Measurements from ENCODE around the gene ADGRE2.
A peak's percentile ranks its signal among the peaks of the same experiment; 100 is the strongest.
"Not testable (repeated sequence)": the region's sequence is repeated elsewhere in the genome, so short reads cannot be mapped to it uniquely, and the experiment has no call there.

Gene ADGRE2

DNA sequence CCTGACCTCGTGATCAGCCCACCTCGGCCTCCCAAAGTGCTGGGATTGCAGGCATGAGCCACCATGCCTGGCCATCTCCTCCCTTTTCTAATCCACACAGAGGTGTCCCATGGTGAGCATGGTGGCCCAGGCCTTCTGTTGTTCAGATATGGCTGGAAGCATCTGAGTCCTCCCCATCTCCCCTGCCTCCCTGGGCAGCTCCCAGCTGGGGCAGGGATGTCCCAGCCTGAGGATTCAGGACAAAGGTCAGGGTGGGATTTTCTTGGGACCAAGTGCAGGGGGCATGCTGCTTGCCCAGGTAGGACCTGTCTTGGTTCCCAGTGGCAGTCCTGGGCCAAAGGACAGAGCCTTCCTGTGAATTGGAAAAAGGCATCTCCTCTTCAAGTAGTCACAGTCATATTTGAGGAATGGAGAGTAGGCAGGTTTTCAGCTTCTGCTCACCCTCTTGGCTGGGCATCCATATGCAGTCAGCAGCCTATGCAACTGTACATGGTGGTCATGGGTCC lies 10.8 kb downstream of the ADGRE2 start:
- no peaks in the 10 kb centered on the region for H3K9me3 ChIP-seq (ENCODE audit: control insufficient read depth, insufficient read depth, low read depth, low read length)
- H3K4me1 ChIP-seq (ENCODE audit: control insufficient read depth, insufficient read depth, low read length) = no peaks in the 10 kb centered on the region
- no peaks in the 10 kb centered on the region for H3K27me3 ChIP-seq (ENCODE audit: control insufficient read depth, insufficient read depth, low read length)
- no peak overlapping the region for H3K4me3 ChIP-seq (ENCODE audit: low read depth, low read length)
- H3K9ac ChIP-seq (ENCODE audit: low read length) = no peak overlapping the region
- peaks cover 20% of the 10 kb centered on the region for H3K36me3 ChIP-seq (ENCODE audit: control insufficient read depth, insufficient read depth, low read length)
- no peak overlapping the region for H3K27ac ChIP-seq (ENCODE audit: low read depth, low read length)

DNA sequence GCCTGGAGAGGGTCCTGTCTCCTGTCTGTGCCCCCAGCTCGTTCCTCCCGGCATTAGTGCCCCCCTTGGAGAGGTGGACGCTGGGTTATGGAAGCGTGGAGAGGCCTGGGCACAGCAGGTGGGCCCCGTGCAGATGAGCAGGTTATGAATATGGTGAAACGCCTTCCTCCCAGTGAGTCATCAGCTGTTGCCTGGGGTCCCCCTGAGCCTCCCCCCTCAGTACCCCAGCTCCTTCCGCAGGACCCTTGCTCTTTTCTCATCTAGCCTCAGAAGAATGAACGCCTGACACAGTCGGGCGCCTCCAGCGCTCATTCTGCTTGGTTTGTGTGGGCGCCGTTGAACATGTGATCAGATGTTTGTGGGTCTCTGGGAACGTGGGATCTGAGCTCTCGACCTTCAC lies 12.5 kb downstream of the ADGRE2 start:
- not testable (repeated sequence) for H3K4me3 ChIP-seq (ENCODE audit: low read depth, low read length); H3K27me3 ChIP-seq (ENCODE audit: control insufficient read depth, insufficient read depth, low read length); H3K9me3 ChIP-seq (ENCODE audit: control insufficient read depth, insufficient read depth, low read depth, low read length); H3K4me1 ChIP-seq (ENCODE audit: control insufficient read depth, insufficient read depth, low read length); H3K27ac ChIP-seq (ENCODE audit: low read depth, low read length); H3K9ac ChIP-seq (ENCODE audit: low read length)
- H3K36me3 ChIP-seq (ENCODE audit: control insufficient read depth, insufficient read depth, low read length) = peaks cover 15% of the 10 kb centered on the region; the same call in 1 of the 2 replicates

DNA sequence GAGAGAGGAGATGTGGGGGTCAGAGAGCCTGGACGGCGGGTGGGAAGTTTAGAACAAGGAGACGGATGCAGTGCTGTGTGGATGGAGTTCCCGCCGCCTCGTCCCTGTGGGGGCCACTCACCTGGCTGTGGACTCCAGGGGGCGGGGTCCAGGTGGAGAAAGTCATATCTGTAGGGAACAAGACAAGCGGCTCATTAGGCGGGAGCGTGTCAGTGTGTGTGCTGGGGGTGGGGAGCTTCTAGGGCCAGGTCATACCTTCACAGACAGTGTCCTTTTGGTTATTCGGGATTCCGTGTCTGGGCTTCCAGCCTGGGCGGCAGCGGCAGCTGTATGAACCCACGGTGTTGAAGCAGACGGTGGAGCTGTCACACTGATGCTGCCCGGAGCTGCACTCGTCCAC lies 13.0 kb downstream of the ADGRE2 start:
- not testable (repeated sequence) for H3K9ac ChIP-seq (ENCODE audit: low read length); H3K27ac ChIP-seq (ENCODE audit: low read depth, low read length); H3K4me1 ChIP-seq (ENCODE audit: control insufficient read depth, insufficient read depth, low read length); H3K9me3 ChIP-seq (ENCODE audit: control insufficient read depth, insufficient read depth, low read depth, low read length); H3K4me3 ChIP-seq (ENCODE audit: low read depth, low read length); H3K27me3 ChIP-seq (ENCODE audit: control insufficient read depth, insufficient read depth, low read length)
- H3K36me3 ChIP-seq (ENCODE audit: control insufficient read depth, insufficient read depth, low read length) = peaks cover 15% of the 10 kb centered on the region; the same call in 1 of the 2 replicates

DNA sequence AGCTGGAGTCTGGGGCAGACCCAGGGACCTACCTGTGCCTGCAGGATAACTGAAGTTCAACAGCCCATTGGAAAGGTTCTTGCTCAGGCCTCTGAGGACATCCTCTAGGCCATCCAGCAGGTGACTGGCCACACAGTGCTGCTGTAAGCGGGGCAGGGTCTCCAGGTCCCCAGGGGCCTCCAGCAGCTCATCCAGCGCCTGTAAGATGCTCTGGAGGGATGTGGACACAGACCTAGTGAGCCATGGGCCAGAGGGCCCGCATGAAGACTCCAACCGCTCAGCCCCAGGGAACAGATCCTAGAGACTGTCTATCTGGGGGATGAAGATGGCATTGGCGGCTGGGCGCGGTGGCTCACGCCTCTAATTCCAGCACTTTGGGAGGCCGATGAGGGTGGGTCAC lies 14.0 kb downstream of the ADGRE2 start:
- H3K27ac ChIP-seq (ENCODE audit: low read depth, low read length) = no peak overlapping the region
- no peaks in the 10 kb centered on the region for H3K27me3 ChIP-seq (ENCODE audit: control insufficient read depth, insufficient read depth, low read length)
- no peak overlapping the region for H3K9ac ChIP-seq (ENCODE audit: low read length)
- H3K4me3 ChIP-seq (ENCODE audit: low read depth, low read length) = no peak overlapping the region
- H3K9me3 ChIP-seq (ENCODE audit: control insufficient read depth, insufficient read depth, low read depth, low read length) = no peaks in the 10 kb centered on the region
- H3K36me3 ChIP-seq (ENCODE audit: control insufficient read depth, insufficient read depth, low read length) = peaks cover 11% of the 10 kb centered on the region; the same call in 1 of the 2 replicates
- H3K4me1 ChIP-seq (ENCODE audit: control insufficient read depth, insufficient read depth, low read length) = no peaks in the 10 kb centered on the region

DNA sequence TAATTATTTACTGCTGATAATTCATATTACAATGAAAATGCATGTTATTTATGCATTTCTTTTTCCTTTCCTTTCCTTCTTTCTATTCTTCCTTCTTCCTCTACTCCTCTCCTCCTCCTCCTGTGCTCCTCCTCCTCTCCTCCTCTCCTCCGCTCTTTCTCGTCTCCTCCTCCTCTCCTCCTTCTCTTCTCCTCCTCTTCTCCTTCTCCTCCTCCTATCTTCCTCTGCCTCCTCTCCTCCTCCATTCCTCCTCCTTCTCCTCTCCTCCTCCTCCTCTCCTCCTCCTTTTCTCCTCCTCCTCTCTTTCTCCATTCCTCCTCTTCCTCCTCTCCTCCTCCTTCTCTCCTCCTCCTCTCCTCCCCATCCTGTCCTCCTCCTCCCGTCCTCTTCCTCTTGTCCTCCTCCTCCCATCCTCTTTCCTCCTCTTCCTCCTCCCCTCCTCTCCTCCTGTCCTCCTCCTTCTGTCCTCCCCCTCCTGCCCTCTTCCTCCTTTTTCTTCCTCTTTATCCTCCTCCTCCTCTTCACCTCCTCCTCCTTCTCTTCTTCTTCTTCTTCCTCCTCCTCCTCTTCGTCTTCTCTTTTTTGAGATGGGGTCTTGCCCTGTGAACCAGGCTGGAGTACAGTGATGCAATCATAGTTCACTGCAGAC lies 14.7 kb downstream of the ADGRE2 start:
- Histone ChIP-seq H3K27me3 (ENCODE audit: control insufficient read depth, insufficient read depth, low read length) (no peaks in the 10 kb centered on the region), H3K9me3 (ENCODE audit: control insufficient read depth, insufficient read depth, low read depth, low read length) (no peaks in the 10 kb centered on the region), H3K9ac (ENCODE audit: low read length) (no peak overlapping the region), H3K36me3 (ENCODE audit: control insufficient read depth, insufficient read depth, low read length) (peaks cover 11% of the 10 kb centered on the region; the same call in 1 of the 2 replicates), H3K4me1 (ENCODE audit: control insufficient read depth, insufficient read depth, low read length) (no peaks in the 10 kb centered on the region), H3K4me3 (ENCODE audit: low read depth, low read length) (no peak overlapping the region), H3K27ac (ENCODE audit: low read depth, low read length) (no peak overlapping the region)

DNA sequence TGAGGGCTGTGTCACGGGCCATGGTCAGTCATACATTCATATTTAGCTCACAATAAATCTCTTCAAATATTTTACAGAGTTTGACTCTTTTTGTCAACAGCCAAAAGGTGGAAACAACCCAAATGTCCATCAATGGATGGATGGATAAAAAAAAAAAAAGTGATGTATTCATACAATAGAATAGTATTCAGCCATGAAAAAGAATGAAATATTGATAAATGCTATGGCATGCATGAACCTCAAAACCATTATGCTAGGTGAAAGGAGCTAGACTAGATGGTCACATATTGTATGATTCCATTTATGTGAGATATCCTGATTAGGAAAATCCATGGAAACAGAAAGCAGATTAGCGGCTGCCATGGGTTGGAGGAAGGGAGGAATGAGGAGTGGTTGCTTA lies 16.2 kb downstream of the ADGRE2 start:
- no peaks in the 10 kb centered on the region for H3K27me3 ChIP-seq (ENCODE audit: control insufficient read depth, insufficient read depth, low read length)
- no peaks in the 10 kb centered on the region for H3K9me3 ChIP-seq (ENCODE audit: control insufficient read depth, insufficient read depth, low read depth, low read length)
- H3K36me3 ChIP-seq (ENCODE audit: control insufficient read depth, insufficient read depth, low read length) = peaks cover 6% of the 10 kb centered on the region; the same call in 1 of the 2 replicates
- no peak overlapping the region for H3K9ac ChIP-seq (ENCODE audit: low read length)
- H3K4me1 ChIP-seq (ENCODE audit: control insufficient read depth, insufficient read depth, low read length) = no peaks in the 10 kb centered on the region
- H3K4me3 ChIP-seq (ENCODE audit: low read depth, low read length) = no peak overlapping the region
- no peak overlapping the region for H3K27ac ChIP-seq (ENCODE audit: low read depth, low read length)

DNA sequence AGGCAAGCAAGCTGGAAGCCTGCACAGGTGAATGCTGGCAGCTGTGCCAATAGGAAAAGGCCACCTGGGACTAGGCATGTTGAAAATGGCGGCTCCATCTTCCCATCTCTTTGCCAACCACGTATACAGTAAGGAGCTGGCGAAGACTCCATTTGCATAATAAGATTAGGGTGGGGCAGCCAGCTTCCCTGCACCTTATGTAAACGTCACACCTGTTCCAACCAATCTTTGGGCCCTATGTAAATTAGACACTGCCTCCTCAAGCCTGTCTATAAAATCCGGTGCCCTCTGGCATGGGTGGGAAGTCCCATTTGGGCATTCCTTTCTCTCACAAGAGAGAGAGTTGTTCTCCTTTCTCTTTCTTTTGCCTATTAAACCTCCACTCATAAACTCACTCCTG lies 16.8 kb downstream of the ADGRE2 start:
- H3K36me3 ChIP-seq (ENCODE audit: control insufficient read depth, insufficient read depth, low read length) = peaks cover 6% of the 10 kb centered on the region; the same call in 1 of the 2 replicates
- no peak overlapping the region for H3K27ac ChIP-seq (ENCODE audit: low read depth, low read length)
- H3K4me1 ChIP-seq (ENCODE audit: control insufficient read depth, insufficient read depth, low read length) = no peaks in the 10 kb centered on the region
- H3K9ac ChIP-seq (ENCODE audit: low read length) = no peak overlapping the region
- H3K9me3 ChIP-seq (ENCODE audit: control insufficient read depth, insufficient read depth, low read depth, low read length) = no peaks in the 10 kb centered on the region
- no peaks in the 10 kb centered on the region for H3K27me3 ChIP-seq (ENCODE audit: control insufficient read depth, insufficient read depth, low read length)
- no peak overlapping the region for H3K4me3 ChIP-seq (ENCODE audit: low read depth, low read length)

DNA sequence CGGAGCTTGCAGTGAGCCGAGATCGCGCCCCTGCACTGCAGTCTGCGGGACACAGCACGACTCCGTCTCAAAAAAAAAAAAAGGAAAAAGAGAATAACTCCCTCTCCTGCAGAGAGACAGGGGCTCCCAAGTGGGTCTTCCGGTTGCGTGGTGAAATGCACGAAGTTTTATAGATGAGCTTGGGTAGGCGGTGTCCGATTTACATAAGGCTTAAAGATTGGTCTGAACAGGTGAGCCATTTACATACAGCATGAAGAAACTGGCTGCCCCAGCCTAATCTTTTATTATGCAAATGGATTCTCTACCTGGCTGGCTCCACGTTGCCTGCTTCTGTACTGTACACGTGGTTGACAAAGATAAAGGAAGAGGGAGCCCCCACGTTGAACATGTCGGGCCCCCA lies 19.5 kb downstream of the ADGRE2 start:
- Histone ChIP-seq H3K27me3 (ENCODE audit: control insufficient read depth, insufficient read depth, low read length) (no peaks in the 10 kb centered on the region), H3K36me3 (ENCODE audit: control insufficient read depth, insufficient read depth, low read length) (0 out of 2 replicates have a peak, but pooled peaks cover 3% of the 10 kb centered on the region), H3K9me3 (ENCODE audit: control insufficient read depth, insufficient read depth, low read depth, low read length) (no peaks in the 10 kb centered on the region), H3K4me3 (ENCODE audit: low read depth, low read length) (peak overlapping the region; percentile 41), H3K4me1 (ENCODE audit: control insufficient read depth, insufficient read depth, low read length) (no peaks in the 10 kb centered on the region), H3K27ac (ENCODE audit: low read depth, low read length) (peak overlapping the region; percentile 87), H3K9ac (ENCODE audit: low read length) (peak overlapping the region; percentile 65)

DNA sequence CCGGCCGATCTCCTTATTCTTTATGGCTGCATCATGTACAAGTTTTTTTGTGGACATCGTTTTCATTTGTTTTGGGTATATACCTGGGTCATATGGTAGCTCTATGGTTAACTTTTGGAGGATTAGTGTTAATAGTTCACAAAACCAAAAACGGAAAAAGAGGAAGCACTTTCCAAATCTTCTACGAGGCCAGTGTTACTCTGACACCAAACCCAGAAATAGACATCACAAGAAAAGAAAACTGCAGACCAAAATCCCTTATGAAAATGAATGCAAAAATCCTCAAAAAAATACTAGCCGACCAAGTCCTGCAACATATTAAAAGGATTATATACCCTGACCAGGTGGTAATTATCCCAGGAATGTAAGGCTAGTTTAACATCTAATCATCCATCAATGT lies 29.8 kb downstream of the ADGRE2 start:
- H3K27ac ChIP-seq (ENCODE audit: low read depth, low read length) = no peak overlapping the region
- no peaks in the 10 kb centered on the region for H3K4me1 ChIP-seq (ENCODE audit: control insufficient read depth, insufficient read depth, low read length)
- no peaks in the 10 kb centered on the region for H3K27me3 ChIP-seq (ENCODE audit: control insufficient read depth, insufficient read depth, low read length)
- H3K36me3 ChIP-seq (ENCODE audit: control insufficient read depth, insufficient read depth, low read length) = no peaks in the 10 kb centered on the region; the same call in 1 of the 2 replicates
- H3K9ac ChIP-seq (ENCODE audit: low read length) = no peak overlapping the region
- H3K4me3 ChIP-seq (ENCODE audit: low read depth, low read length) = no peak overlapping the region
- H3K9me3 ChIP-seq (ENCODE audit: control insufficient read depth, insufficient read depth, low read depth, low read length) = no peaks in the 10 kb centered on the region

DNA sequence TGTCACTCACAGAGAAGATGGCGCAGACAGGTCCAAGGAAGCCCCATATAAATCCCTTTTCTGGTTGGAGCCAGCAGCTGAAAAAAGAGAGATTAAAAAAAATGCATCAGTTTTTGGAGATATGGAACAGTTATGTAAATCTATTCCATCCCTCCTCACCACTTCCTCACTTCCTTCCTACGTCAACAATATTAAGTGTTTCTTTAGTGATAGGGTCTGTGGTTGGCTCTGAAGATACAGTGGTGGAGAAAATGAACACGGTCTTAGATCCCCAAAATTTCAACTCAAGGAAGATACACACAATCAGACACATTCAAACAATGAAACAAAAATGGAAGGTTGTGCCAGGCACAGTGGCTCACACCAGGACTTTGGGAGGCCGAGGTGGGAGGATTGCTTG lies 31.5 kb downstream of the ADGRE2 start:
- Histone ChIP-seq H3K9me3 (ENCODE audit: control insufficient read depth, insufficient read depth, low read depth, low read length) (peaks cover 10% of the 10 kb centered on the region; the same call in 1 of the 2 replicates), H3K36me3 (ENCODE audit: control insufficient read depth, insufficient read depth, low read length) (peaks cover 12% of the 10 kb centered on the region), H3K9ac (ENCODE audit: low read length) (no peak overlapping the region), H3K27me3 (ENCODE audit: control insufficient read depth, insufficient read depth, low read length) (no peaks in the 10 kb centered on the region), H3K4me3 (ENCODE audit: low read depth, low read length) (no peak overlapping the region), H3K27ac (ENCODE audit: low read depth, low read length) (no peak overlapping the region), H3K4me1 (ENCODE audit: control insufficient read depth, insufficient read depth, low read length) (no peaks in the 10 kb centered on the region)

DNA sequence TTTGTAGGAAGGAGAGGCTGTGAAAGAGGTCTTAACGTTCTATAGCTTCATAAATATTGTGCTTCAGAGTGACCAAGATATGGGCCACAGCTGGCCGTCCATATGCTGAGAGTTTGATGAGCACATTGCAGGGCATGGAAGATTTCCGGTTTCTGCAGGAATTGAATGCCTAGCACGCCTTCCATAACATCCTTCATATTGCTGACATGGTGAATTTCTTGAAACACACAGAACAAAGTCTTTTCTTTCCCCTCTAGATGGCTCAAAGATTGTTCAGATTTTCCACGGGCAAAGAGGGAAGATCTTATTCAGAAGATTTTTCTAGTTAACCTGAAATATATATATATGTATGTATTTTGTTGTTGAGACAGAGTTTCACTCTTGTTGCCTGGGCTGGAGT lies 42.4 kb downstream of the ADGRE2 start:
- Histone ChIP-seq H3K36me3 (ENCODE audit: control insufficient read depth, insufficient read depth, low read length) (no peaks in the 10 kb centered on the region), H3K4me1 (ENCODE audit: control insufficient read depth, insufficient read depth, low read length) (no peaks in the 10 kb centered on the region), H3K9ac (ENCODE audit: low read length) (no peak overlapping the region), H3K27ac (ENCODE audit: low read depth, low read length) (no peak overlapping the region), H3K4me3 (ENCODE audit: low read depth, low read length) (no peak overlapping the region), H3K9me3 (ENCODE audit: control insufficient read depth, insufficient read depth, low read depth, low read length) (peaks cover 24% of the 10 kb centered on the region), H3K27me3 (ENCODE audit: control insufficient read depth, insufficient read depth, low read length) (no peaks in the 10 kb centered on the region)

Measured in HUES6 (cell line).